GM04503 (cell line): ENCODE measurements around the gene GHRL.

Experiments
- DNase-seq: peaks from one replicate; pipeline ENCODE4 v3.0.0-alpha.2; 2012; ENCODE audit warnings: low read depth

The GHRL gene

DNA sequence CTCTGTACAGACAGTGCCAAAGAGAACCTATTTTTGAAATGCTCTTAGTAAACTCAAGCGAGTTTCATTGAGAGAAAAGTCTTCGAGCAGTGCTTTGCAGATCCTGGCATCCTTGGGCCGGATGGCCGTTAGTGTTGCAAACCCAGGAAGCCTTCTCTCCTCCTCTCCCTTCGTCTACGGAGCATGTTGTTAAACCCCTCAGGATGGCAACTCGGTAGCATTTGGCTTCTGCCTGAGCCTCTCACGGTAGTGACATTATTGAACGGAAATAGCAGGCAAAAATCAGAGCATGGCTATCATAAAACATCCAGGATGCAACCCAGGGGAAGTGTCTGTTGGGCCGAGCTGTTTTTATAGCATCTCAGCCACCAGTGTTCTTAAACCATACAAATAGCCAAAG lies 34.8 kb upstream of the GHRL start:
- DNase-seq = no peak

DNA sequence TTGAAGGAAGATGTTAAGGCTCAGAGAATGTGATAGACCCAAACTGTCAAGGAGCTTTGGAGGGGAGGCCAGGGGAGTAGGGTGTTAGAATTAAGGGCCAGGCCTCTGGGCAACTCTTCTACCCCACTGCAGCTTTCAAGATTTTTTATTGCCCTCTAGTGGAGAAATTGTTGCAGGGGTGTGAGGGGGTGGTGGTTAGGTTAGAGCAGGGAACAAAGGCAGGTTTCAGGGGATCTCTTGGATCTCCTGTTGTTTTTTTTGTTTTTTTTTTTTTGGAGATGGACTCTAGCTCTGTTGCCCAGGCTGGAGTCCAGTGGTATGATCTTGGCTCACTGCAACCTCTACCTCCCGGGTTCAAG lies 29.6 kb upstream of the GHRL start:
- DNase-seq = no peak

GRCh38 chr3:10321630-10322351 lies 29.0 kb upstream of the GHRL start:
- DNase-seq = no peak

DNA sequence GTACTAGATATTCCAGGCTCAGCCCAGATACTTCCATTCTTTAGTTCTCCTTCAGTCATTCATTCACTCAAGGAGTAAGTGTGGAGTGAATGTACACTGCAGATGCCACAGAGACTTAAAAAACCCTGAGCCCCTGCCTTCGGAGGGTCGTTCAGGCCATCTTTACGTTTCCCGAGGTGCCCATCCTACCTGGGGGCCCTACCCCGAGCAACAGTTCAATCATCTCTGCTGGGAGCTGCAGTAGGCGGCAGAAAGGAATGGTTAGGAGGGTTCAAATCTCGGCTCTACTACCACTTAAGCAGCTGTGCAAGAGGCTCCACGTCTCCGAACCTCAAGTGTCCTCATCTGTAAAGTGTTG lies 27.6 kb upstream of the GHRL start:
- no peak for DNase-seq

GRCh38 chr3:10319804-10320203 lies 27.1 kb upstream of the GHRL start:
- no peak for DNase-seq

DNA sequence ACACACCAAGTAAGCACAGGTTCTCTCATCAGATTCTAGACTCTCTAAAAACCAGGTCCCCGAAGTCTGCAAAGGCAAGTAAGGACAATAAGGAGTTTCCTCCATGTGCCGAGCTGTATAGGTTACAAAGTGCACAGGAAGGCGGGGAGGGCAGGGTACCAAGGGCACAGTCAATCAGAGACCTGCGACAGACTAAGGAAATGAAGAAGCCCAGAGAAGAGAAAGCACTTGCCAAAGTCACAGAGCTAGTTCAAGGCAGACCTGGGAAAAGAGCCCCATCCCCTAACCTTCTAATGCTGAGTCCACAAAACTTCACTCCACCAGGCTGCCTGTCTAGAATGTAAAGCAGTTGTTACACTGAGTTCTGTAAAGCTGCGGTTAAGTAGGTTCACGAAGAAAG lies 26.5 kb upstream of the GHRL start:
- no peak for DNase-seq

GRCh38 chr3:10317961-10318350 lies 25.2 kb upstream of the GHRL start:
- no peak for DNase-seq

- DNase-seq = no peak
Observed at GRCh38 chr3:10317311-10317960, 24.7 kb upstream of the GHRL start.

- no peak for DNase-seq
Observed at GRCh38 chr3:10315771-10316344, 23.1 kb upstream of the GHRL start.

DNA sequence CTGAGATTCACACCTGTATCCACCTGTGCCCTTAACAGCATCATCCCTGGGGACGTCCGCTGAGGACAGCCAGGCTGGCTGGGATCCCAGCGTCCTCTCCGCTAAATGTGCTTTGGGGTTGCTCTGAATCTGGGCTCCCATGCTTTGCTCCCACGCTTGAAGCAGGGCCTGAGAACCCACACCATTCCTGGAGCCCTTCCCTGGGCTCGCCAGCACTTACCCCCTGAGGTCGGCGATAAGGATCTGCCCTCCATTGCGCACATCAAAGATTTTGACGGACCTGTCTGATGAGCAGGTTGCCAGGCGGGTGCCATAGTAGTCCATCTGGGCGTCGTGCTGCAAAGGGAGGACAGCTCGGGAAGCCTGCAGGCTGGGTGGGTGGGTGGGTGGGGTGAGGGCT lies 22.4 kb upstream of the GHRL start:
- no peak for DNase-seq

GRCh38 chr3:10312861-10313260 lies 20.1 kb upstream of the GHRL start:
- no peak for DNase-seq

GRCh38 chr3:10312391-10312790 lies 19.6 kb upstream of the GHRL start:
- DNase-seq = no peak

DNA sequence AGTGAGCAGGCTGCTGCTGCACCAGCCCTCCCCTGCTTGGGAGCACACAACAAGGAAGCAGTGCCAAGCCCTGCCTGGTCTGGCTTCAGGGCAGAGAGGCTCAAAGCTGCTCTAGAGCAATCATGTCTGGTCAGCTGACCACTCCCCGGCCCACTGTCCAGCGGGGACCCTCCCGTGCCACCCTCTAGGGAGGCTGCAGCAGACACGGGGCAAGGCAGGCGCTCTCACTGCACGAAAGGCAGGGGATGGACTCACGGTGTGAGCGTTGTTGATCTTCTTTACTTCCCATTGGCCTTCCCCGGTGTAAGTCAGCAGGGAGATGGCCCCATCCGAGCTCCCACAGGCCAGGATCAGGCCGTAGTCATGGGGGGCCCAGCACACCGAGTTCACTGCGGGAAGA lies 19.0 kb upstream of the GHRL start:
- DNase-seq = no peak

GRCh38 chr3:10310578-10310977 lies 17.8 kb upstream of the GHRL start:
- no peak for DNase-seq

DNA sequence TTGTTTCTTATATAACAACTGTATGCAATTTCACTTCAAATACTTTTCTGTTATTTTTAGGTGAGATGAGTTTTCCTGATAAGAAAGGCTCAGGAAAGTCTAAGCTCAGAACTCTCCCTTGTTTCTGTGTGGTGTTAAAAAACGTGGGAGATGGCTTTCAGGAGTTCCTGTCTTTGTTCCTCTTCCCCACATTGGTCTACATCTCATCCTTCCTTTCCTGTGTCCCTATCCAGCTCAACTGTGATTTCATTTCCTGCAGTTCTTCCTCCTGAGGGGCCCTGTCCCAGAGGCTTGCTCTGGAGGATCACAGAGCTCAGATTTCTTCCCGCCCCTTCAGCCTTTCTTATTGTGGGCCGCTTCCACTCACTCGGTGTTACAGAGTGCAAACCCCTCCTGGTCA lies 17.0 kb upstream of the GHRL start:
- DNase-seq = no peak

DNA sequence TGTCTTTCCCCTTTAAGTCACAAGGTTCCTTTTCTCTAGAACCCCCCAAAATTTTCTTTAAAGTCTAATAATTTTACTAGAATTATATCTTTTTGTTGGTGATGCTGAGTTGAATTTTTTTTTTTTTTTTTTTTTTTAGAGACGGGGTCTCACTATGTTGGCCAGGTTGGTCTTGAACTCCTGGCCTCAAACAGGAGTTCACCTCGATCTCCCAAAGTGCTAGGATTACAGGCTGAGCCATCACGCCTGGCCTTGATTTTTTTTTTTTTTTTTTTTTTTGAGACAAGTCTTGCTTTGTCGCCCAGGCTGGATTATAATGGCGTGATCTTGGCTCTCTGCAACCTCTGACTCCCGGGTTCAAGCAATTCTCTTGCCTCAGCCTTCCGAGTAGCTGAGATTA lies 15.9 kb upstream of the GHRL start:
- DNase-seq = no peak

DNA sequence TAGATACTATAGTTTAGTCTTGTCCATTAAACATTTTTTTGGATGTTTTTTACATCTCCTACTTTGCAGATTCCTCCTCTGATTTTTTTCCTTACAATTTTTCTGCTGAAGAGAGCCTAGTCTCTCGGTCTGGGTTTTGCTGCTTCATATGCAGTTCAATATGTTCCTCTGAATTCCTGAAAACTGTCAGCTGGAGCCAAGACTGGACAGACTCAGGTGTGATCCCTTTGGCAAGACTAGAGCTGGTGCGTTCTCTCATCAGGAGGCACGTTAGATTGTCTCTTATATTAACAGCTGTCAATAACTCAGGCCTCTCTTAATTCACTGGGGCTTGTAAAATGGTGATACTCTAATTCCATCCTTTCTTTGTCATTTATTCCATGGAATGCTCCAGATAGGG lies 13.4 kb upstream of the GHRL start:
- no peak for DNase-seq

DNA sequence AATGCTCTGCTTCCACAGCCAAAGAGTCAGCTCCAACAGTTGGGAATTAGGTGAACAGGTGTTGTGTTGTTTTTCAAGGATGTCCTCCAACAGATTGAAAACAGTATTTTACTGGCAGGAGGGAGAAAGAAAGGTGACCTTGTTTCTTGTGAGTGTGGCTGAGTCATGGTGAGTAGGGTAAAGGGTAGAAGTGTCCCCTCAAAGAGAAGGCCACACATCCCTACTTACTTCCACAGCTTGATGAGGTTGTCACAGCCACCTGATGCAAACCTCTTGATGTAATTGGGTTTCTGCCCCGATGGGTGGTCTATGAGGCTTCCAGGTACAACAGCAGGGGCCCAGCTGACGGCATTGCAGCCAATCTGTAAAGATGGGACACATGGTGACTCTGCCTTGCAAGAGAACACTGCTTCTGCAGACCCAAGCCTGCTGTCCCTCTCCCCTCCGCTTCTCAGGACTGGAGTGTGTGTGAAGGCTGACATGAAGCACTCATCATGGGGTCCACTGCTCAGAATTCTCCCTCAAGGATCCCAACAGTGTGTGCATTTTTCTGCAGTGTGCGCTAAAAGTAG lies 12.7 kb upstream of the GHRL start:
- DNase-seq = no peak

GRCh38 chr3:10304905-10305304 lies 12.2 kb upstream of the GHRL start:
- no peak for DNase-seq

GRCh38 chr3:10303785-10304184 lies 11.0 kb upstream of the GHRL start:
- no peak for DNase-seq

DNA sequence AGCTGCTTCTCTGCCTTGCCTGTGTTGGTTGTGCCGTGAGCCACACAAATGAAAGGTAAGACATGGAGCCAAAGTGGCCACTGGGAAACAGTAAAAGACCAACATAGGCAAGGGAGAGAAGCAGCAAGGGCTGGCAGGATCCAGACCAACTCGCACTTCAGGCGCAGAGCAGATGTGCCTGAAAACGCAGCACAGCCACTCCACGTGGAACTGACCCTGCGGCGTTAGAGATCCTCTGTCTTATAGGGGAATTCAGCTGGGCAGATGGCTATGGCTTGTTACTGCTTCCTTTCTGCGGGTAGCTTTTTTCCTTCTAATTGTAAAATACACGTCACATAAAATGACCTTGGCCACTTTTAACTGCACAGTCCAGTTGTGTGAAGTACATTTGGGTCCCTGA lies 10.4 kb upstream of the GHRL start:
- DNase-seq = no peak

DNA sequence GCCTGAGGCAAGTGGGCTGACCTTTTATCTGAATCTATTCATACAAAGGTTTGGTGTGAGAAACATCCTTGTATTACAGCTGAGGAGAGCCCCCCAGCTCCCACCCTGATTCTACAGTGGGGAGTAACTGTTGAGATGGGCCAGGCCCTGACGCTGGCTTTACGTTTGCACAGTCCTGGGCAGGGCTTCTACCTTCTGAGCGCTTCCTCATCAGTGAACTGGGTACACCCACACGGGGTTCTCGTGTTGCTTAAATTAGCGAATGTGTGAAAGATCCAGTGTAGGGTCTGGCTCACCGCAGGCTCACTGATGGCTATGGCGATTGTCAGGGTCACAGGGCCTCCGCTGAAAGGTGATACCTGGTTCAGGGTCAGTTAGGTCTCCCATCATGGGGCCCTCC lies 7.3 kb upstream of the GHRL start:
- no peak for DNase-seq

- no peak for DNase-seq
Observed at GRCh38 chr3:10299679-10300078, 6.9 kb upstream of the GHRL start.

DNA sequence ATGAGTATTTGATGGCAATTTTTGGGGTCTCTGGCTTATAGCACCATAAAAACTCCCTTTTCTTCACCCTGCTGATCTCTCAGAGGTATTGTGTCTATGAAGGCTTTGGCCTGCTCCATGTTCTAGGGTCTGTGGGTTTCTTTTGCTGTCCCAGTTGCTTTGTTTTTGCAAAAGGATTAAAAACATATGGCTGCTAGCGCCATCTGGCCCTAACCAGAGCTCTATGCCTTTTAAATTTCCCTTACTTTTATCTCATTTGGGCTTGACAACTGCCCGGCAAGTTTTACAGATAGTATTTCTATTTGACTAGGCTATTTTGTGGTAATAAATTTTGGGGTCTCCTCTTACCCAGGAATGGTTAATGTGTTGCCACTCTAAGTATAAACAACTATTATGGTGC lies 6.4 kb upstream of the GHRL start:
- DNase-seq = no peak
